ENCODE results near the gene USH2A. TPM values are rescaled to one million over a fixed set of nuclear protein-coding genes. Genes with fewer than 3 reads are reported as not detected.

USH2A gene
- total and polyA plus RNA-seq, 8 donors = 0.03 to 0.28 (median 0.06) TPM

- H3K9me3 ChIP-seq = no peaks in the 10 kb centered on the region
- no peaks in the 10 kb centered on the region for H3K27me3 ChIP-seq
- DNase-seq = no peak
- ATAC-seq = no peak
- FAIRE-seq = no peak
- TF ChIP-seq, protein P1, sequence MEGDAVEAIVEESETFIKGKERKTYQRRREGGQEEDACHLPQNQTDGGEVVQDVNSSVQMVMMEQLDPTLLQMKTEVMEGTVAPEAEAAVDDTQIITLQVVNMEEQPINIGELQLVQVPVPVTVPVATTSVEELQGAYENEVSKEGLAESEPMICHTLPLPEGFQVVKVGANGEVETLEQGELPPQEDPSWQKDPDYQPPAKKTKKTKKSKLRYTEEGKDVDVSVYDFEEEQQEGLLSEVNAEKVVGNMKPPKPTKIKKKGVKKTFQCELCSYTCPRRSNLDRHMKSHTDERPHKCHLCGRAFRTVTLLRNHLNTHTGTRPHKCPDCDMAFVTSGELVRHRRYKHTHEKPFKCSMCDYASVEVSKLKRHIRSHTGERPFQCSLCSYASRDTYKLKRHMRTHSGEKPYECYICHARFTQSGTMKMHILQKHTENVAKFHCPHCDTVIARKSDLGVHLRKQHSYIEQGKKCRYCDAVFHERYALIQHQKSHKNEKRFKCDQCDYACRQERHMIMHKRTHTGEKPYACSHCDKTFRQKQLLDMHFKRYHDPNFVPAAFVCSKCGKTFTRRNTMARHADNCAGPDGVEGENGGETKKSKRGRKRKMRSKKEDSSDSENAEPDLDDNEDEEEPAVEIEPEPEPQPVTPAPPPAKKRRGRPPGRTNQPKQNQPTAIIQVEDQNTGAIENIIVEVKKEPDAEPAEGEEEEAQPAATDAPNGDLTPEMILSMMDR (IDR thresholded peaks at IDR 0.05) = no peak
- no peaks in the 10 kb centered on the region for H3K4me1 ChIP-seq
- H3K4me3 ChIP-seq = no peak overlapping the region
- no peak overlapping the region for H3K27ac ChIP-seq
- intact Hi-C loops (cut with DNase I) = no loop called here
- no peaks in the 10 kb centered on the region for H3K36me3 ChIP-seq
- WGBS, 2 donors = 61 to 67% methylated on average over 1 of the region's 1 CpG
Measured at GRCh38 chr1:216238844-216239243, 184.4 kb downstream of the USH2A start.

DNA sequence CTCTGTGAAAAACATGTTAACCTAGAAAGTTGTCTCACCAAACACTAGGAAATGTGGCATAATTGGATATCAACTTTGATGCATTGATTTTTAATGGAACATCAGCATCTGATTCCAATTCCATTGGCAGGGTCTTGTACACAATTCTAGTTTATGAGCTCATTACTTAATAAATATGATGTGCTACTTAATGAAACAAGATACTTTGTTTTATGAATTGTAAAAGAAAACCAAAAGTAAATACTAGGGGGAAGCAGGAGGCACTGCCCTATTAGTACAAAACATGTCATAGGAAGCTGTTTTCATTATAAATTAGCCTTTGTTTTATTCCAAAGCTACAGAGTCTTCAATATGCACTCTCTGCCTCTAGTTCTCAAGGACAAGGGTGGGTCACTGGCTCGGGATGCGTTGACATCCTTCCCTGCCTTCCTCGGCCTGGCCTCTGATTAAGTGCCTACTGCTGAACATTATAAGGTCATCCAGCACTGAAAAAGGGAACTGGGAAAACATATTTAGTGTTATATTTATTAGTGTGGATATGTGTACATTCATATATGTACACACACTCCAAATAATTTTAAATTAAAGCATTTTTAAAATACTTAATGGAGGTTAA lies 185.2 kb downstream of the USH2A start:
- ATAC-seq = no peak
- Histone ChIP-seq H3K27ac (no peak overlapping the region), H3K9me3 (no peaks in the 10 kb centered on the region), H3K27me3 (no peaks in the 10 kb centered on the region), H3K36me3 (no peaks in the 10 kb centered on the region), H3K4me1 (no peaks in the 10 kb centered on the region), H3K4me3 (no peak overlapping the region)
- WGBS, 2 donors = 48 to 59% methylated on average over 3 of the region's 3 CpGs
- intact Hi-C loops (cut with DNase I) = no loop called here
- TF ChIP-seq, protein P1 (IDR thresholded peaks at IDR 0.05) = no peak
- DNase-seq = no peak
- FAIRE-seq = no peak

GRCh38 chr1:216224233-216224632 lies 199.0 kb downstream of the USH2A start:
- intact Hi-C loops (cut with DNase I) = no loop called here
- Histone ChIP-seq H3K4me1 (no peaks in the 10 kb centered on the region), H3K27ac (no peak overlapping the region), H3K27me3 (no peaks in the 10 kb centered on the region), H3K9me3 (no peaks in the 10 kb centered on the region), H3K36me3 (no peaks in the 10 kb centered on the region), H3K4me3 (no peak overlapping the region)
- FAIRE-seq (no peak), ATAC-seq (peak in 1 of 4 donors; percentile 29), DNase-seq (no peak)
- WGBS, 2 donors = 13 to 14% methylated on average over 1 of the region's 1 CpG
- TF ChIP-seq, protein P1 (IDR thresholded peaks at IDR 0.05) = no peak

- ATAC-seq (no peak), DNase-seq (no peak), FAIRE-seq (no peak)
- intact Hi-C loops (cut with DNase I) = no loop called here
- no peak overlapping the region for H3K4me3 ChIP-seq
- 78 to 79% methylated on average over 4 of the region's 4 CpGs for WGBS, 2 donors
- H3K9me3 ChIP-seq = no peaks in the 10 kb centered on the region
- no peaks in the 10 kb centered on the region for H3K4me1 ChIP-seq
- TF ChIP-seq, protein P1 (IDR thresholded peaks at IDR 0.05) = no peak
- H3K36me3 ChIP-seq = no peaks in the 10 kb centered on the region
- H3K27ac ChIP-seq = no peak overlapping the region
- no peaks in the 10 kb centered on the region for H3K27me3 ChIP-seq
Measured at GRCh38 chr1:216223486-216223885, 199.8 kb downstream of the USH2A start.

DNA sequence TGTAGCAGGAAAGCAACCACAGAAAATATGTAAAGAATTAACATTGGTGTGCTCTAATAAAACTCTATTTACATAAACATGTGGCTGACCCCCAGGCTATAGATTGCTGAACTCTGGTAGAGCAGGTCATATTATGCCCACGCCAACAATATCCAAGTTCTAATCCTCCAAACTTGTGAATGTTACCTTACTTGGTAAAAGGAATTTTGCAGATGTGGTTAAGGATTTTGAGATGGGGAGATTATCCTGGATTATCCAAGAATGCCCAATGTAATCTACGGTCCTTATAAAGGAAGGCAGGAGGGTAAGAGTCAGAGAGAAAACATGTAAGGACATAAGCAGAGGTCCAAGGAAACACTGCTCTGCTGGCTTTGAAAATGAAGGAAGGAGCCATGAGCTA lies 201.0 kb downstream of the USH2A start:
- ATAC-seq (no peak), DNase-seq (no peak), FAIRE-seq (no peak)
- Histone ChIP-seq H3K27ac (no peak overlapping the region), H3K27me3 (no peaks in the 10 kb centered on the region), H3K9me3 (no peaks in the 10 kb centered on the region), H3K36me3 (no peaks in the 10 kb centered on the region), H3K4me1 (no peaks in the 10 kb centered on the region), H3K4me3 (no peak overlapping the region)
- TF ChIP-seq, protein P1 (IDR thresholded peaks at IDR 0.05) = no peak
- intact Hi-C loops (cut with DNase I) = no loop called here
- 89 to 97% methylated on average over 2 of the region's 2 CpGs for WGBS, 2 donors

All from pancreas (tissue), 10 donors.